Activated CD8-positive, alpha-beta T cell treated with anti-CD3 and anti-CD28 coated beads for 36 hours (primary cell): ENCODE results near the gene WBP1L. TPM values are rescaled to one million over a fixed set of nuclear protein-coding genes. Genes with fewer than 3 reads are reported as not detected.

ENCODE experiments used
- ATAC-seq: fragments of 200-7000 bp; cut with Tn5 transposase; one replicate; pipeline ENCODE4 v1.10.0; 2021; ENCODE audit warnings: mild to moderate bottlenecking, moderate library complexity
- CTCF ChIA-PET: fragments of 350-600 bp; sonication (Branson Sonifier 250); formaldehyde crosslinking; loops from one replicate; lab custom pipeline; 2021; ENCODE audit warnings: antibody characterized with exemption; lab: Charles Lee
- POLR2A ChIA-PET: fragments of 350-600 bp; sonication (Branson Sonifier 250); formaldehyde crosslinking; loops from one replicate; lab custom pipeline; 2021; ENCODE audit warnings: antibody characterized with exemption; lab: Charles Lee
- DNase-seq: peaks from one replicate; pipeline ENCODE4 v3.0.0-alpha.2; 2020
- H3K27ac Mint-ChIP-seq: one replicate; pipeline ENCODE4 v1.8.0; 2021; ENCODE audit warnings: mild to moderate bottlenecking, mixed read lengths
- H3K27me3 Mint-ChIP-seq: one replicate; pipeline ENCODE4 v1.8.0; 2021; ENCODE audit warnings: mixed read lengths
- H3K36me3 Mint-ChIP-seq: one replicate; pipeline ENCODE4 v1.8.0; 2021; ENCODE audit warnings: low read depth, mixed read lengths
- H3K4me1 Mint-ChIP-seq: one replicate; pipeline ENCODE4 v1.8.0; 2021; ENCODE audit warnings: low read depth, mixed read lengths
- H3K4me3 Mint-ChIP-seq: one replicate; pipeline ENCODE4 v1.8.0; 2021; ENCODE audit warnings: mild to moderate bottlenecking, moderate library complexity, mixed read lengths
- H3K9me3 Mint-ChIP-seq: one replicate; pipeline ENCODE4 v1.8.0; 2021; ENCODE audit warnings: mixed read lengths
- CTCF ChIP-seq: fragments of 200-600 bp; IDR thresholded peaks from one replicate; pipeline ENCODE4 v1.8.0; 2022; ENCODE audit warnings: antibody characterized with exemption, mild to moderate bottlenecking
- intact Hi-C: fragments of 100-400 bp; cut with micrococcal nuclease; formaldehyde crosslinking; loops from one replicate; pipeline ENCODE4 v1.10.0; 2022
- total RNA-seq, 2 experiments: library from RNA; stranded (reverse); gene quantifications; one replicate each; pipeline ENCODE4 v1.2.3, GENCODE V29; 2021

WBP1L gene
- total RNA-seq, 2 experiments from 2014 or later, result 11.4 to 12.7 TPM

GRCh38 chr10:102779680-102780526 is 36.2 kb downstream of the WBP1L start:
- H3K27ac Mint-ChIP-seq, result no peak overlapping the region
- CTCF ChIA-PET, result no interaction called here

GRCh38 chr10:102780527-102780808 is 36.7 kb downstream of the WBP1L start:
- no peak for TF ChIP-seq CTCF
- Mint-ChIP-seq H3K27ac (no peak overlapping the region), H3K36me3 (peaks cover 6% of the 10 kb centered on the region), H3K4me1 (peaks cover 57% of the 10 kb centered on the region), H3K9me3 (no peaks in the 10 kb centered on the region), H3K4me3 (no peak overlapping the region), H3K27me3 (no peaks in the 10 kb centered on the region)
- ATAC-seq, result no peak
- CTCF ChIA-PET, result no interaction called here
- intact Hi-C loops, result no loop called here
- POLR2A ChIA-PET, result no interaction called here
- DNase-seq, result no peak

More at GRCh38 chr10:102779680-102780526, 36.2 kb downstream of the WBP1L start:
- Mint-ChIP-seq H3K4me1 (peaks cover 60% of the 10 kb centered on the region), H3K27me3 (no peaks in the 10 kb centered on the region), H3K36me3 (peaks cover 6% of the 10 kb centered on the region), H3K4me3 (no peak overlapping the region), H3K9me3 (no peaks in the 10 kb centered on the region)
- TF ChIP-seq CTCF, result no peak
- ATAC-seq, result no peak
- DNase-seq, result no peak
- intact Hi-C loops, result no loop called here
- POLR2A ChIA-PET, result no interaction called here

GRCh38 chr10:102781090-102781920 is 37.6 kb downstream of the WBP1L start:
- Mint-ChIP-seq H3K9me3 (no peaks in the 10 kb centered on the region), H3K27me3 (no peaks in the 10 kb centered on the region), H3K36me3 (peaks cover 9% of the 10 kb centered on the region), H3K4me1 (peaks cover 57% of the 10 kb centered on the region), H3K27ac (no peak overlapping the region), H3K4me3 (no peak overlapping the region)
- no peak for ATAC-seq
- no peak for TF ChIP-seq CTCF
- no peak for DNase-seq
- CTCF ChIA-PET, result interaction anchor here (0.6 to 1.2 kb wide), 2 partner anchors 17 to 332 kb away, joined by 4 to 5 read pairs; no protein-coding TSS in a partner anchor
- intact Hi-C loops, result no loop called here
- POLR2A ChIA-PET, result interaction anchor here (0.6 kb wide), 1 partner anchor 119 kb away, joined by 3 read pairs; no protein-coding TSS in a partner anchor

- peaks cover 9% of the 10 kb centered on the region for H3K36me3 Mint-ChIP-seq
- H3K27me3 Mint-ChIP-seq, result no peaks in the 10 kb centered on the region
- DNase-seq (no peak), ATAC-seq (no peak)
- intact Hi-C loops, result no loop called here
- H3K4me1 Mint-ChIP-seq, result peaks cover 53% of the 10 kb centered on the region
- H3K27ac Mint-ChIP-seq, result no peak overlapping the region
- H3K4me3 Mint-ChIP-seq, result no peak overlapping the region
- POLR2A ChIA-PET, result interaction anchor here (0.6 kb wide), 1 partner anchor 120 kb away, joined by 3 read pairs; no protein-coding TSS in a partner anchor
- TF ChIP-seq CTCF, result no peak
- CTCF ChIA-PET, result interaction anchor here (0.6 to 1.2 kb wide), 2 partner anchors 17 to 332 kb away, joined by 4 to 5 read pairs; no protein-coding TSS in a partner anchor
- H3K9me3 Mint-ChIP-seq, result no peaks in the 10 kb centered on the region
Observed at GRCh38 chr10:102781921-102782557, 38.3 kb downstream of the WBP1L start.
